K562 treated with DMSO at 1 percent for 4 hours (cell line): ENCODE results near the gene PCNX1. TPM values are rescaled to one million over a fixed set of nuclear protein-coding genes. Genes with fewer than 3 reads are reported as not detected.

ENCODE experiments used
- total RNA-seq: library from RNA; unstranded; fragments of 300-600 nt; gene quantifications from 2 replicates; pipeline ENCODE4 v1.2.3, GENCODE V29; 2022; ENCODE audit not compliant: insufficient read depth

Gene PCNX1
- 1.7 and 4.0 TPM in 2 replicates for total RNA-seq

DNA sequence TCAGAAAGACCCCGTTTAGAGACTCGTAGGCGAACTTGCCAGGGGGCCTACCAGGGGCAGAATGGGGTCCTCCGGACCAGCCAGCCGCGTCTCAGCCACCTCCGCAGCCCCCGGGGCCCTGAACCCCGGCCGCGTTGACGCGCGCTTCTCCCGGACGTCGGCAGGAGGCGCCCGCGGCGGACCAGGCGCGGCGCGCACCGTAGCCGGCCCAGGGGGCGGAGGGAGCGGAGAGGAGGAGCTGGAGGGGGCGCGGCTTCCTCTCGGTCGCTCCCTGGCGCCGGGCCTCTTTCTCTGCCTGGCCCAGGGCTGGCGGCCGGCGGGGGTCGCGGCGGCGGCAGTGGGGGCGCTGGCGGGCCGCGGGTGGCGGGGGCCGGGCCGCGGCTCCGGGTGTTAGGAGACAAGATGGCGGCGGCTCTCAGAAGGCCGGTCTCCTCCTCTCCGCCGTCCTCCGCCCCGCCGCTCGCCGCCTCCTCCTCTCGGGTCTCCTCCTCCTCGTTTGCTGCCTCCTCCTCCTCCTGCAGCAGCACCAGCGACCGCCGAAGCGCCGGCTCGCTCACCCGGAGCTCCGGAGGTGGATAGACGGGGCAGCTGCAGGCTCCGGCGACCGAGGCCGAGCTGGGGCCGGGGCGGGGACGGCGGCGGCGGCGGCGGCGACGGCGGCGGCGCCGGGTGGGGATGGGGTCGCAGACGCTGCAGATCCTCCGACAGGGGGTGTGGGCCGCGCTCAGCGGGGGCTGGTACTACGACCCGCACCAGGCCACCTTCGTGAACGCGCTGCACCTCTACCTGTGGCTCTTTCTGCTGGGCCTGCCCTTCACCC is at the start of gene PCNX1:
Gene PCNX1, plus strand, starts transcription at position 284 of the 820 bp plus-strand sequence. Its CDS starts 392 bp downstream, at position 676.

Other genes with a start within 250 kb of the PCNX1 start
- 0.57 and 1.1 TPM in 2 replicates for gene MAP3K9, start 97.9 kb upstream of the PCNX1 start, total RNA-seq